Measurements from ENCODE around the gene ARID2.

DNA sequence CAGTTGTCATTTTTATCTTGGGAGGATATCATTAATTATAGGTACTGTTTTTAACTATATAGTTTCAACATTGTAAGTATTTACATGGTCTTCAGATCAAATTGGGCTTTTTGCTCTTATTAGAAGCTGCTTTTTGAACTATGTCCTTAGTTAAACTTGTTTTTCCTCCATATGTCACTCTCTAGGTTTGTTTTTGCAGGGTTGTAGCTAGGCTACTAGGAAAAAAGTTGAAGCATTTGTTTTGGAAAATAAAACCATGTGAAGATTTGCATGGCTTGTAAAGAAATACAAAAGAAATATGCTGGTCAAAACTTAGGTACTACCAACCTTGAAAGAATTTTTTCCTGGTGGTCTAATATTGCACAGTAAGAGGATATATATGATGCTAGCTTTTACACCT lies 3.4 kb downstream of the ARID2 start:
- TF ChIP-seq KLF1 (tag by site-specific recombination; IDR thresholded peaks at IDR 0.05) (no peak), KLF10 (tag by site-specific recombination; IDR thresholded peaks at IDR 0.05) (no peak), ZNF514 (tag by site-specific recombination; IDR thresholded peaks at IDR 0.05) (no peak)
- TF ChIP-seq, protein P1, sequence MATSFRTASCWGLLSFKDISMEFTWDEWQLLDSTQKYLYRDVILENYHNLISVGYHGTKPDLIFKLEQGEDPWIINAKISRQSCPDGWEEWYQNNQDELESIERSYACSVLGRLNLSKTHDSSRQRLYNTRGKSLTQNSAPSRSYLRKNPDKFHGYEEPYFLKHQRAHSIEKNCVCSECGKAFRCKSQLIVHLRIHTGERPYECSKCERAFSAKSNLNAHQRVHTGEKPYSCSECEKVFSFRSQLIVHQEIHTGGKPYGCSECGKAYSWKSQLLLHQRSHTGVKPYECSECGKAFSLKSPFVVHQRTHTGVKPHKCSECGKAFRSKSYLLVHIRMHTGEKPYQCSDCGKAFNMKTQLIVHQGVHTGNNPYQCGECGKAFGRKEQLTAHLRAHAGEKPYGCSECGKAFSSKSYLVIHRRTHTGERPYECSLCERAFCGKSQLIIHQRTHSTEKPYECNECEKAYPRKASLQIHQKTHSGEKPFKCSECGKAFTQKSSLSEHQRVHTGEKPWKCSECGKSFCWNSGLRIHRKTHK (tag by site-specific recombination; IDR thresholded peaks at IDR 0.05), result no peak
- TF ChIP-seq, protein P2, sequence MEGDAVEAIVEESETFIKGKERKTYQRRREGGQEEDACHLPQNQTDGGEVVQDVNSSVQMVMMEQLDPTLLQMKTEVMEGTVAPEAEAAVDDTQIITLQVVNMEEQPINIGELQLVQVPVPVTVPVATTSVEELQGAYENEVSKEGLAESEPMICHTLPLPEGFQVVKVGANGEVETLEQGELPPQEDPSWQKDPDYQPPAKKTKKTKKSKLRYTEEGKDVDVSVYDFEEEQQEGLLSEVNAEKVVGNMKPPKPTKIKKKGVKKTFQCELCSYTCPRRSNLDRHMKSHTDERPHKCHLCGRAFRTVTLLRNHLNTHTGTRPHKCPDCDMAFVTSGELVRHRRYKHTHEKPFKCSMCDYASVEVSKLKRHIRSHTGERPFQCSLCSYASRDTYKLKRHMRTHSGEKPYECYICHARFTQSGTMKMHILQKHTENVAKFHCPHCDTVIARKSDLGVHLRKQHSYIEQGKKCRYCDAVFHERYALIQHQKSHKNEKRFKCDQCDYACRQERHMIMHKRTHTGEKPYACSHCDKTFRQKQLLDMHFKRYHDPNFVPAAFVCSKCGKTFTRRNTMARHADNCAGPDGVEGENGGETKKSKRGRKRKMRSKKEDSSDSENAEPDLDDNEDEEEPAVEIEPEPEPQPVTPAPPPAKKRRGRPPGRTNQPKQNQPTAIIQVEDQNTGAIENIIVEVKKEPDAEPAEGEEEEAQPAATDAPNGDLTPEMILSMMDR (tag by site-specific recombination; IDR thresholded peaks at IDR 0.05), result no peak
- TF ChIP-seq, protein P3, sequence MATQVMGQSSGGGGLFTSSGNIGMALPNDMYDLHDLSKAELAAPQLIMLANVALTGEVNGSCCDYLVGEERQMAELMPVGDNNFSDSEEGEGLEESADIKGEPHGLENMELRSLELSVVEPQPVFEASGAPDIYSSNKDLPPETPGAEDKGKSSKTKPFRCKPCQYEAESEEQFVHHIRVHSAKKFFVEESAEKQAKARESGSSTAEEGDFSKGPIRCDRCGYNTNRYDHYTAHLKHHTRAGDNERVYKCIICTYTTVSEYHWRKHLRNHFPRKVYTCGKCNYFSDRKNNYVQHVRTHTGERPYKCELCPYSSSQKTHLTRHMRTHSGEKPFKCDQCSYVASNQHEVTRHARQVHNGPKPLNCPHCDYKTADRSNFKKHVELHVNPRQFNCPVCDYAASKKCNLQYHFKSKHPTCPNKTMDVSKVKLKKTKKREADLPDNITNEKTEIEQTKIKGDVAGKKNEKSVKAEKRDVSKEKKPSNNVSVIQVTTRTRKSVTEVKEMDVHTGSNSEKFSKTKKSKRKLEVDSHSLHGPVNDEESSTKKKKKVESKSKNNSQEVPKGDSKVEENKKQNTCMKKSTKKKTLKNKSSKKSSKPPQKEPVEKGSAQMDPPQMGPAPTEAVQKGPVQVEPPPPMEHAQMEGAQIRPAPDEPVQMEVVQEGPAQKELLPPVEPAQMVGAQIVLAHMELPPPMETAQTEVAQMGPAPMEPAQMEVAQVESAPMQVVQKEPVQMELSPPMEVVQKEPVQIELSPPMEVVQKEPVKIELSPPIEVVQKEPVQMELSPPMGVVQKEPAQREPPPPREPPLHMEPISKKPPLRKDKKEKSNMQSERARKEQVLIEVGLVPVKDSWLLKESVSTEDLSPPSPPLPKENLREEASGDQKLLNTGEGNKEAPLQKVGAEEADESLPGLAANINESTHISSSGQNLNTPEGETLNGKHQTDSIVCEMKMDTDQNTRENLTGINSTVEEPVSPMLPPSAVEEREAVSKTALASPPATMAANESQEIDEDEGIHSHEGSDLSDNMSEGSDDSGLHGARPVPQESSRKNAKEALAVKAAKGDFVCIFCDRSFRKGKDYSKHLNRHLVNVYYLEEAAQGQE (tag by site-specific recombination; IDR thresholded peaks at IDR 0.05), result no peak
- TF ChIP-seq, protein P4, sequence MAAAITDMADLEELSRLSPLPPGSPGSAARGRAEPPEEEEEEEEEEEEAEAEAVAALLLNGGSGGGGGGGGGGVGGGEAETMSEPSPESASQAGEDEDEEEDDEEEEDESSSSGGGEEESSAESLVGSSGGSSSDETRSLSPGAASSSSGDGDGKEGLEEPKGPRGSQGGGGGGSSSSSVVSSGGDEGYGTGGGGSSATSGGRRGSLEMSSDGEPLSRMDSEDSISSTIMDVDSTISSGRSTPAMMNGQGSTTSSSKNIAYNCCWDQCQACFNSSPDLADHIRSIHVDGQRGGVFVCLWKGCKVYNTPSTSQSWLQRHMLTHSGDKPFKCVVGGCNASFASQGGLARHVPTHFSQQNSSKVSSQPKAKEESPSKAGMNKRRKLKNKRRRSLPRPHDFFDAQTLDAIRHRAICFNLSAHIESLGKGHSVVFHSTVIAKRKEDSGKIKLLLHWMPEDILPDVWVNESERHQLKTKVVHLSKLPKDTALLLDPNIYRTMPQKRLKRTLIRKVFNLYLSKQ (tag by site-specific recombination; IDR thresholded peaks at IDR 0.05; ENCODE audit: borderline replicate concordance), result no peak
- TF ChIP-seq, protein P5, sequence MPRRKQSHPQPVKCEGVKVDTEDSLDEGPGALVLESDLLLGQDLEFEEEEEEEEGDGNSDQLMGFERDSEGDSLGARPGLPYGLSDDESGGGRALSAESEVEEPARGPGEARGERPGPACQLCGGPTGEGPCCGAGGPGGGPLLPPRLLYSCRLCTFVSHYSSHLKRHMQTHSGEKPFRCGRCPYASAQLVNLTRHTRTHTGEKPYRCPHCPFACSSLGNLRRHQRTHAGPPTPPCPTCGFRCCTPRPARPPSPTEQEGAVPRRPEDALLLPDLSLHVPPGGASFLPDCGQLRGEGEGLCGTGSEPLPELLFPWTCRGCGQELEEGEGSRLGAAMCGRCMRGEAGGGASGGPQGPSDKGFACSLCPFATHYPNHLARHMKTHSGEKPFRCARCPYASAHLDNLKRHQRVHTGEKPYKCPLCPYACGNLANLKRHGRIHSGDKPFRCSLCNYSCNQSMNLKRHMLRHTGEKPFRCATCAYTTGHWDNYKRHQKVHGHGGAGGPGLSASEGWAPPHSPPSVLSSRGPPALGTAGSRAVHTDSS (tag by site-specific recombination; IDR thresholded peaks at IDR 0.05), result no peak
- TF ChIP-seq, protein P6, sequence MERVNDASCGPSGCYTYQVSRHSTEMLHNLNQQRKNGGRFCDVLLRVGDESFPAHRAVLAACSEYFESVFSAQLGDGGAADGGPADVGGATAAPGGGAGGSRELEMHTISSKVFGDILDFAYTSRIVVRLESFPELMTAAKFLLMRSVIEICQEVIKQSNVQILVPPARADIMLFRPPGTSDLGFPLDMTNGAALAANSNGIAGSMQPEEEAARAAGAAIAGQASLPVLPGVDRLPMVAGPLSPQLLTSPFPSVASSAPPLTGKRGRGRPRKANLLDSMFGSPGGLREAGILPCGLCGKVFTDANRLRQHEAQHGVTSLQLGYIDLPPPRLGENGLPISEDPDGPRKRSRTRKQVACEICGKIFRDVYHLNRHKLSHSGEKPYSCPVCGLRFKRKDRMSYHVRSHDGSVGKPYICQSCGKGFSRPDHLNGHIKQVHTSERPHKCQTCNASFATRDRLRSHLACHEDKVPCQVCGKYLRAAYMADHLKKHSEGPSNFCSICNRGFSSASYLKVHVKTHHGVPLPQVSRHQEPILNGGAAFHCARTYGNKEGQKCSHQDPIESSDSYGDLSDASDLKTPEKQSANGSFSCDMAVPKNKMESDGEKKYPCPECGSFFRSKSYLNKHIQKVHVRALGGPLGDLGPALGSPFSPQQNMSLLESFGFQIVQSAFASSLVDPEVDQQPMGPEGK (tag by site-specific recombination; IDR thresholded peaks at IDR 0.05), result no peak

Measured in HEK293 (cell line).